ENCODE results near the gene PDIK1L. TPM values are rescaled to one million over a fixed set of nuclear protein-coding genes. Genes with fewer than 3 reads are reported as not detected.

Gene PDIK1L
- total and polyA plus RNA-seq, 9 of the 15 experiments (the other 6 are each of a cell fraction or from before 2014, with no cell fraction given): 12.8 to 30.2 (median 21.5) TPM

- TF ChIP-seq TEAD4 (IDR thresholded peaks at IDR 0.05; ENCODE audit: low read length) (0 out of 2 replicates have a peak, but pooled peaks have one; percentile 18), TEAD4 (CRISPR knock-in tag; IDR thresholded peaks at IDR 0.05; ENCODE audit: borderline replicate concordance) (no peak), CREM (IDR thresholded peaks at IDR 0.05; ENCODE audit: low read depth) (peak; percentile 1; the same call in 1 of the 2 replicates), RBFOX2 (IDR thresholded peaks at IDR 0.05; ENCODE audit: low read depth, low read length) (no peak), IFI16 (CRISPR knock-in tag; IDR thresholded peaks at IDR 0.05) (no peak), ERF (CRISPR knock-in tag; IDR thresholded peaks at IDR 0.05) (0 out of 2 replicates have a peak, but pooled peaks have one; percentile 41), IRF9 (tag; IDR thresholded peaks at IDR 0.05) (no peak), ZNF551 (CRISPR knock-in tag; IDR thresholded peaks at IDR 0.05) (0 out of 2 replicates have a peak, but pooled peaks have one; percentile 34), KDM1A (IDR thresholded peaks at IDR 0.05) (peak in 1 of 2 experiments; percentile 51; a peak in 1 of 4 replicates), ZBTB9 (CRISPR knock-in tag; IDR thresholded peaks at IDR 0.05) (0 out of 2 replicates have a peak, but pooled peaks have one; percentile 50), NFE2L1 (tag; IDR thresholded peaks at IDR 0.05; ENCODE audit: borderline replicate concordance, low read depth) (no peak), ZNF785 (CRISPR knock-in tag; IDR thresholded peaks at IDR 0.05) (no peak), MITF (IDR thresholded peaks at IDR 0.05) (no peak), AFF1 (IDR thresholded peaks at IDR 0.05; ENCODE audit: low read depth in 1 of 2, partially characterized antibody in 2 of 2) (peak in 1 of 2 experiments; percentile 68), PATZ1 (CRISPR knock-in tag; IDR thresholded peaks at IDR 0.05; ENCODE audit: borderline replicate concordance) (no peak; the same call in 1 of the 2 replicates), TARDBP (IDR thresholded peaks at IDR 0.05) (0 out of 2 replicates have a peak, but pooled peaks have one; percentile 3), TEAD2 (tag; IDR thresholded peaks at IDR 0.05) (no peak), NFRKB (IDR thresholded peaks at IDR 0.05; ENCODE audit: low read depth) (peak; percentile 36; the same call in 1 of the 2 replicates)
Measured at GRCh38 chr1:26112407-26112775, 767 bp downstream of the PDIK1L start (continued).
